CD4-positive, CD25-positive, alpha-beta regulatory T cell (primary cell): Measurements from ENCODE around the gene RAP2B. TPM values are rescaled to one million over a fixed set of nuclear protein-coding genes. Genes with fewer than 3 reads are reported as not detected.

Experiments used
- ATAC-seq, 2 donors: fragments of 150-1000 bp; cut with Tn5 transposase; one replicate each; pipeline ENCODE4 v1.10.0; 2021; ENCODE audit warnings: low read depth in 2 of 2, moderate number of reproducible peaks in 2 of 2, moderate library complexity in 1 of 2
- DNase-seq, 3 donors: peaks; one replicate each; pipeline versions ENCODE4 v3.0.0 to v3.0.0-alpha.2; 2012 to 2022; ENCODE audit warnings: mixed read lengths in 1 of 3
- H3K27ac ChIP-seq: one replicate; pipeline ENCODE4 v1.7.0; 2013; ENCODE audit warnings: mild to moderate bottlenecking, low read length; ENCODE audit not compliant: insufficient read depth, poor library complexity, severe bottlenecking
- H3K27me3 ChIP-seq: one replicate; pipeline ENCODE4 v1.7.0; 2013; ENCODE audit warnings: low read length; ENCODE audit not compliant: control insufficient read depth, insufficient read depth
- H3K36me3 ChIP-seq: one replicate; pipeline ENCODE4 v1.7.0; 2013; ENCODE audit warnings: mild to moderate bottlenecking, low read length, moderate library complexity; ENCODE audit not compliant: control insufficient read depth, insufficient read depth
- H3K4me1 ChIP-seq: 2 replicates; pipeline ENCODE4 v1.7.0; 2013; ENCODE audit warnings: mild to moderate bottlenecking, low read length; ENCODE audit not compliant: insufficient read depth, control insufficient read depth, poor library complexity, severe bottlenecking
- H3K4me3 ChIP-seq: one replicate; pipeline ENCODE4 v1.7.0; 2013; ENCODE audit warnings: low read depth, mild to moderate bottlenecking, low read length, moderate library complexity
- H3K9me3 ChIP-seq, 2 experiments: 1 replicate in 1 of 2; 2 replicates in 1 of 2; pipeline ENCODE4 v1.7.0; 2013; ENCODE audit warnings: low read length in 2 of 2, mild to moderate bottlenecking in 1 of 2, moderate library complexity in 1 of 2; ENCODE audit not compliant: control insufficient read depth in 2 of 2
- H3K27ac Mint-ChIP-seq, 3 donors: one replicate each; pipeline ENCODE4 v1.8.0; 2020 to 2022; ENCODE audit warnings: mild to moderate bottlenecking in 3 of 3, mixed read lengths in 3 of 3, moderate library complexity in 2 of 3
- H3K27me3 Mint-ChIP-seq: one replicate; pipeline ENCODE4 v1.8.0; 2022; ENCODE audit warnings: mild to moderate bottlenecking, mixed read lengths
- H3K36me3 Mint-ChIP-seq: one replicate; pipeline ENCODE4 v1.8.0; 2020; ENCODE audit warnings: mixed read lengths
- H3K4me1 Mint-ChIP-seq, 4 donors: one replicate each; pipeline ENCODE4 v1.8.0; 2020 to 2022; ENCODE audit warnings: mixed read lengths in 4 of 4, mild to moderate bottlenecking in 1 of 4
- H3K4me3 Mint-ChIP-seq, 4 donors: one replicate each; pipeline ENCODE4 v1.8.0; 2020 to 2022; ENCODE audit warnings: mild to moderate bottlenecking in 4 of 4, mixed read lengths in 4 of 4, moderate library complexity in 3 of 4
- H3K9me3 Mint-ChIP-seq, 7 donors: one replicate each; pipeline ENCODE4 v1.8.0; 2020 to 2022; ENCODE audit warnings: mixed read lengths in 7 of 7, mild to moderate bottlenecking in 3 of 7, moderate library complexity in 2 of 7
- polyA plus RNA-seq, 4 donors: library from polyadenylated mRNA; unstranded; fragments of 300-500 nt; fragmentation: Illumina TruSeq; gene quantifications; one replicate each; pipeline ENCODE4 v1.2.3, GENCODE V29; 2021
- total RNA-seq: library from RNA; stranded (reverse); gene quantifications from one replicate; pipeline ENCODE4 v1.2.3, GENCODE V29; 2022

The RAP2B gene
- total and polyA plus RNA-seq, 5 donors from 2014 or later: 17.3 to 19.9 (median 18.8) TPM

DNA sequence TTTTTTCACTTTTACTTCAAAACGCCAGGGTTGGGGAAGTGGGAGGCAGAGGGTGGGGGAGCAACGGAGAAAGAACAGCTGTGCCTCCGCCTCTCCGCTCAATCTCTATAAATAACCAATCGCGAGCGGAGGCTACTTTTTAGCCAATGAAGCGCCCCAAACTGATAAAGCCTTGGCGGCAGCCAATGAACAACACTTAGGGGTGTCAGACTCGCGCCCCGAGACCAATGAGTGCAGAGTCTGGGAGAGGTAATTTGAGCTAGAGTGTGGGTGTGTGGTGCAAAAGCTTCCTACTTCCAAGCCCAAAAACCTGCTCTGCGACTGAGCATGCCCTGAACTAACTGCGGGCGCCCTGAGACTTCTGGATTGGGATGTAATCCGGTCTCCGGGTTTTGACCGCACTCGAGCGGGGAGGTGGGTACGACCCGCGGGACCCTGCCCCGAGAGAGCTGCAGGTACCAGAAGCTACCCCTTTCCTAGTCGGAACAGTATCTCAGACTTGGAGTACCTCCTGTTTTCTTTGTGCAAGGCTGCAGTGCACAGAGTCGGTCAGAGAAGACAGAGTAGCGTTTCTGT is 800 bp upstream of the RAP2B start:
- ATAC-seq (peak; percentile 86), DNase-seq (peak; percentile 86 to 98 (median 92))
- H3K27ac ChIP-seq: peak overlapping the region; percentile 76
- peak overlapping the region; percentile 92 to 96 (median 94) for H3K27ac Mint-ChIP-seq
- peak overlapping the region; percentile 94 to 100 (median 98) for H3K4me3 Mint-ChIP-seq
- H3K4me1 ChIP-seq: peaks cover 42% of the 10 kb centered on the region
- H3K27me3 ChIP-seq: no peaks in the 10 kb centered on the region
- H3K27me3 Mint-ChIP-seq: peaks cover 5% of the 10 kb centered on the region
- peaks cover 0 to 1% (median 0%) of the 10 kb centered on the region in 7 donors for H3K9me3 Mint-ChIP-seq
- H3K36me3 ChIP-seq: peaks cover 2% of the 10 kb centered on the region
- H3K36me3 Mint-ChIP-seq: peaks cover 5% of the 10 kb centered on the region
- no peaks in the 10 kb centered on the region for H3K9me3 ChIP-seq
- peak overlapping the region; percentile 97 for H3K4me3 ChIP-seq
- H3K4me1 Mint-ChIP-seq: peaks cover 14 to 41% (median 29%) of the 10 kb centered on the region in 4 donors

DNA sequence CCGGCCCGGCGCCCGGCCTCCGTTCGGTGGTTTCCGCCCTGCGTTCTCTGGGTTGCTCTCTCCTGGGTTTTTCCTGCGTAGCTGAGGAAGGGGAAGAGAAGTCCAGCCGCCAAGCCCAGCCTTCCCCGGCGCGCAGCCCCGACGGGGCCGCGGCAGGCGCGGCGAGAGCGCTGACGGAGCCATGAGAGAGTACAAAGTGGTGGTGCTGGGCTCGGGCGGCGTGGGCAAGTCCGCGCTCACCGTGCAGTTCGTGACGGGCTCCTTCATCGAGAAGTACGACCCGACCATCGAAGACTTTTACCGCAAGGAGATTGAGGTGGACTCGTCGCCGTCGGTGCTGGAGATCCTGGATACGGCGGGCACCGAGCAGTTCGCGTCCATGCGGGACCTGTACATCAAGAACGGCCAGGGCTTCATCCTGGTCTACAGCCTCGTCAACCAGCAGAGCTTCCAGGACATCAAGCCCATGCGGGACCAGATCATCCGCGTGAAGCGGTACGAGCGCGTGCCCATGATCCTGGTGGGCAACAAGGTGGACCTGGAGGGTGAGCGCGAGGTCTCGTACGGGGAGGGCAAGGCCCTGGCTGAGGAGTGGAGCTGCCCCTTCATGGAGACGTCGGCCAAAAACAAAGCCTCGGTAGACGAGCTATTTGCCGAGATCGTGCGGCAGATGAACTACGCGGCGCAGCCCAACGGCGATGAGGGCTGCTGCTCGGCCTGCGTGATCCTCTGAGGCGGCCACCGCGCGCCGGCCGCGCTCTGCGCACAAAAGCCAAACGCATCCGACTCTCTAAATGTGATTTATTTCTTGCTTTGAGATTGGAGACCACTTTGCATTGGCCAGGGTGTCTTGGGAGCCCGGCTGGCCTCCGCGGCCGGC is 727 bp downstream of the RAP2B start:
- DNase-seq: peak; percentile 12 to 66 (median 49)
- Histone ChIP-seq H3K4me1 (peaks cover 57% of the 10 kb centered on the region), H3K9me3 (no peaks in the 10 kb centered on the region), H3K36me3 (peaks cover 2% of the 10 kb centered on the region), H3K27me3 (no peaks in the 10 kb centered on the region), H3K27ac (peak overlapping the region; percentile 76), H3K4me3 (peak overlapping the region; percentile 93)
- Mint-ChIP-seq H3K27ac (peak overlapping the region; percentile 76 to 94 (median 89)), H3K9me3 (peaks cover 0 to 1% (median 0%) of the 10 kb centered on the region in 7 donors), H3K27me3 (peaks cover 5% of the 10 kb centered on the region), H3K36me3 (peaks cover 5% of the 10 kb centered on the region), H3K4me1 (peaks cover 21 to 56% (median 43%) of the 10 kb centered on the region in 4 donors), H3K4me3 (peak overlapping the region; percentile 94 to 100 (median 98))
- ATAC-seq: no peak

DNA sequence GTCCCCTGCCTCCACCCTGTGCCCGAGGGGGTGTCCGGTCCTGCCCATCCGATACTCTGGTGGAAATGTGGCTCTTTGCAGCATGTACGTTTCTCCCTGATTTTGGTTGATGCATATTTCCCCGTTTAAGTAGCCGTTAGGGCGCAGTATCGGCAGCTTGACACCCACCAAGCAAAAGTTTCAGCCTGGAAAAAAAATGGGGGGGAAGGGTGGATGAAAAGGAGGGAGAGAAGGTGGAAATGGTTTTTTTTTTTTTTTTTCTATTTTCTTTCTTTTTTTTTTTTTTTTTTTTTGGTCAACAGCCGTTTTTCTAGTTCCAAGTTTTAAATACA is 1.3 kb downstream of the RAP2B start:
- Mint-ChIP-seq H3K9me3 (peaks cover 0 to 1% (median 0%) of the 10 kb centered on the region in 7 donors), H3K27me3 (peaks cover 5% of the 10 kb centered on the region), H3K4me3 (peak overlapping the region; percentile 94 to 100 (median 98)), H3K36me3 (peaks cover 5% of the 10 kb centered on the region), H3K27ac (peak overlapping the region; percentile 76 to 94 (median 89)), H3K4me1 (peaks cover 21 to 62% (median 49%) of the 10 kb centered on the region in 4 donors)
- Histone ChIP-seq H3K4me1 (peaks cover 57% of the 10 kb centered on the region), H3K9me3 (no peaks in the 10 kb centered on the region), H3K27me3 (no peaks in the 10 kb centered on the region), H3K4me3 (peak overlapping the region; percentile 93), H3K27ac (peak overlapping the region; percentile 76), H3K36me3 (peaks cover 2% of the 10 kb centered on the region)
- ATAC-seq (no peak), DNase-seq (no peak)

DNA sequence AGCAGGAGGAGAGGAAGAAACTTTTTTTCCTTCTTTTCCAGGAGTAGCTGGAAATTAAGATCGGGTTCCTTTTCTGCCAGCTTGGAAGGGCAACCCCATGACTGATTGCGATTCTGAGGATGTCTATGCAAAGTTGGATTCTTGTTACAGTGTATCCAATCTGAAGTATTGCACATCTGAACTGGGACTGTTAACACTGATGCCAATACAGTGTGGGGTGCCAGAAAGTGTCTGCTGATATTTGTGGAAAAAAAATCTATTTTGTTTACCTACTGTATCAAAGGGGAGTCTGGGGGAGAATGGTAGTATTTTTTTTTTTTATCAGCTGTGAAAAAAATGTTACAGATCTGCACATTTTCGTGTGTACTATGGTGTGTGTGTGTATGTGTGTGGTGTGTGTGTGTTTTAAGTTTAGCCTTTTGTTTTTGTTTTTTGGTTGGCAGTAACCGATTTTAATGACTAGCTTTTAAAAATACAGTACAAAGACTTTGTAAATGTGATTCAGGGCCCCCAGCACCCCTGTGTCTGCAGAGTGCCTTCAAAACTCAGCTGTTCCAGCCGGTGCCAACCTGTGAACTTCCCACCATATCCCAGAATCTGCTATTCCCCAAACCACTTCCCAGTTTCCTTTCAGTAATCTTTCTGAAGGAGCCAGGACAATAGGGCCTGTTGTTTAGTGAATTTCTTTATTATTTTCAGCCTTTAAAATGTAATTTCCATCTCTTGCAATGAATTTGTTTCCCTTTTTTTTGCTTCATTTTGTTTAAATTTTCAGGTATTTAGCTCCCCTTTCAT is 1.9 kb downstream of the RAP2B start:
- H3K4me3 Mint-ChIP-seq: peak overlapping the region; percentile 94 to 100 (median 98)
- peaks cover 21 to 66% (median 51%) of the 10 kb centered on the region in 4 donors for H3K4me1 Mint-ChIP-seq
- peaks cover 57% of the 10 kb centered on the region for H3K4me1 ChIP-seq
- no peaks in the 10 kb centered on the region for H3K27me3 ChIP-seq
- H3K27ac ChIP-seq: peak overlapping the region; percentile 5
- peaks cover 5% of the 10 kb centered on the region for H3K27me3 Mint-ChIP-seq
- peak overlapping the region; percentile 69 to 94 (median 76) for H3K27ac Mint-ChIP-seq
- H3K9me3 Mint-ChIP-seq: peaks cover 0 to 1% (median 0%) of the 10 kb centered on the region in 7 donors
- DNase-seq (no peak), ATAC-seq (no peak)
- H3K36me3 ChIP-seq: peaks cover 2% of the 10 kb centered on the region
- peak overlapping the region; percentile 93 for H3K4me3 ChIP-seq
- H3K9me3 ChIP-seq: no peaks in the 10 kb centered on the region
- peaks cover 5% of the 10 kb centered on the region for H3K36me3 Mint-ChIP-seq

DNA sequence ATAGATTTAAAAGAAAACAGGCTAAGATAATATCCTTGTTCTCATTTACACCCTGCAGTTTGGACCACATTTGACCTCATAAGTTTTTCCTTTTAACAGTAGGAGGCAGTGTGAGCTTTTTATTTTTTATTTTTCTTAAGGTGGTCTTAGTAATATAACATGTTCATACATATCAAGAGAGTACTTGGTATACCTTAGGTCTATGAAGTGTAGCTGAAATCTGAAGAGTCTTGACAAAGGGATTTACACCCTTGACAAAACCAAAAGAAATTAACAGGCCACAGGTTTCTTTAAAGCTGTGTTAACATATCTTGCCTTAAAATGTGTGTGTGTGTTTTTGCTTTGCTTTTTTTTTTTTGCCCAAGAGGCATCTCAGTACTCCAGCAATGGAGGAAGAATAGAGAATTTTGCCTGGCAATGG is 3.2 kb downstream of the RAP2B start:
- Histone ChIP-seq H3K36me3 (peaks cover 2% of the 10 kb centered on the region), H3K27ac (no peak overlapping the region), H3K4me1 (peaks cover 55% of the 10 kb centered on the region), H3K4me3 (peak overlapping the region; percentile 93), H3K27me3 (no peaks in the 10 kb centered on the region), H3K9me3 (no peaks in the 10 kb centered on the region)
- peak overlapping the region; percentile 94 to 100 (median 98) for H3K4me3 Mint-ChIP-seq
- peak in 2 of 3 donors; percentile 49 to 60 for DNase-seq
- peaks cover 5% of the 10 kb centered on the region for H3K27me3 Mint-ChIP-seq
- no peak for ATAC-seq
- peaks cover 0 to 1% (median 0%) of the 10 kb centered on the region in 7 donors for H3K9me3 Mint-ChIP-seq
- H3K36me3 Mint-ChIP-seq: peaks cover 10% of the 10 kb centered on the region
- H3K27ac Mint-ChIP-seq: peak overlapping the region; percentile 53 to 94 (median 69)
- peaks cover 26 to 64% (median 53%) of the 10 kb centered on the region in 4 donors for H3K4me1 Mint-ChIP-seq

DNA sequence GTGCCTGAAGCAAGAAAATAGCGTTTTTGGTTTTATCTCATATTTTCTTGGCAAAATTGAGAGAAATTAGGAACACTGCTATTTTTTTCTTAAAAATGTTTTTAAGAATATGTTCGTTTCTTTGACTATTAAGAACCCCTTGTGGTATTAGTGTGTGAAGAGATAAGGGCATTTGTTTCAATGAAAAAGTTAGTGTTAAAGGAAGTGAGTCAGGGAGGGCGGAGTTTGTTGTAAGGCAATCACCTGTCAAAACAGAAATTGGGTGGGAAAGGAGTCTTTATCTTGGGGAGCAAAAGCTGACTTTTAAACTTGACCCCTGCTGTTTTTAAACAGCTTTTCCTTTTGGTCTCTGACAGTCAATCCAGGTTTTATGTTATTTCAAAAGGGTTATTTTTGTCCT is 4.2 kb downstream of the RAP2B start:
- peaks cover 52% of the 10 kb centered on the region for H3K4me1 ChIP-seq
- peaks cover 5% of the 10 kb centered on the region for H3K27me3 Mint-ChIP-seq
- DNase-seq: peak in 2 of 3 donors; percentile 29 to 75

DNA sequence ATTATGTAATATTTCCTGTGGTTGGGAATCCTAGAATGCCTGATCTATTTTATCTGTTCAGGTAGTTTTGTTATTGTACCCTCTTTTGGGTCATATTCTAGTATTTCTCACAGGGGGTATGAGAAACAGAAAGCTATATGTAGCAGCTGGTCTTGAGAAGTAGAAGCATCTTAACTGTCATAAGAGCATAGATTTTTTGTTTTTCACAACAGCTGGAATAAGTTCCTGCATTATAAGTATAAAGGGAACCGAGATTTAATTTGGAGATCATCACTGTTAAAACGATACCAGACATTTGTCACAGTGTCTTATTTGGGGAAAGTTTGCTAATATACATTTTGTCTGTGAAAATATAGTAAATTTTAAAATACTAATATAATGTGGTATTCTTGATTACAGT is 4.8 kb downstream of the RAP2B start:
- Histone ChIP-seq H3K4me3 (peak overlapping the region; percentile 93), H3K36me3 (peaks cover 2% of the 10 kb centered on the region), H3K4me1 (peaks cover 46% of the 10 kb centered on the region), H3K9me3 (no peaks in the 10 kb centered on the region), H3K27ac (peak overlapping the region; percentile 63), H3K27me3 (no peaks in the 10 kb centered on the region)
- ATAC-seq (no peak), DNase-seq (no peak)
- H3K4me1 Mint-ChIP-seq: peaks cover 30 to 68% (median 57%) of the 10 kb centered on the region in 4 donors
- peak overlapping the region in 3 of 4 donors; percentile 94 to 100 (median 100) for H3K4me3 Mint-ChIP-seq
- peaks cover 13% of the 10 kb centered on the region for H3K36me3 Mint-ChIP-seq
- peaks cover 5% of the 10 kb centered on the region for H3K27me3 Mint-ChIP-seq
- peaks cover 0 to 1% (median 0%) of the 10 kb centered on the region in 7 donors for H3K9me3 Mint-ChIP-seq
- peak overlapping the region in 2 of 3 donors; percentile 49 to 94 for H3K27ac Mint-ChIP-seq

More for the DNA sequence above, 4.2 kb downstream of the RAP2B start:
- Histone ChIP-seq H3K9me3 (no peaks in the 10 kb centered on the region), H3K27me3 (no peaks in the 10 kb centered on the region), H3K27ac (peak overlapping the region; percentile 63), H3K36me3 (peaks cover 2% of the 10 kb centered on the region), H3K4me3 (peak overlapping the region; percentile 93)
- Mint-ChIP-seq H3K4me3 (peak overlapping the region; percentile 94 to 100 (median 98)), H3K9me3 (peaks cover 0 to 1% (median 0%) of the 10 kb centered on the region in 7 donors), H3K27ac (peak overlapping the region; percentile 49 to 94 (median 57)), H3K4me1 (peaks cover 28 to 65% (median 55%) of the 10 kb centered on the region in 4 donors), H3K36me3 (peaks cover 11% of the 10 kb centered on the region)
- no peak for ATAC-seq
